Measurements from ENCODE around the gene STEAP2. TPM values are rescaled to one million over a fixed set of nuclear protein-coding genes. Genes with fewer than 3 reads are reported as not detected.

STEAP2 gene
- total and polyA plus RNA-seq, 2 donors (not counting 3 experiments of a cell fraction or from before 2014, with no cell fraction given): 4.2 to 4.6 TPM

GRCh38 chr7:90227259-90227658, 15.7 kb downstream of the STEAP2 start:
- dilution Hi-C loops (cut with MboI; ENCODE audit: extremely low pct_ligation_motif_present, low sequenced_read_pairs): no loop called here
- BruUV-seq (replicated peaks): no TSS peak
- CTCF ChIA-PET: no interaction called here

More at GRCh38 chr7:90227259-90227658, 15.7 kb downstream of the STEAP2 start:
- POLR2A ChIA-PET: no interaction called here
- Histone ChIP-seq H2AFZ (ENCODE audit: low read depth, low read length) (no peak overlapping the region), H4K20me1 (replicated peaks; ENCODE audit: control insufficient read depth, extremely low read depth, insufficient read depth, low read length) (no peaks in the 10 kb centered on the region), H3K36me3 (ENCODE audit: control insufficient read depth in 2 of 2, extremely low read depth in 1 of 2, insufficient read depth in 2 of 2, low read length in 2 of 2) (no peaks in the 10 kb centered on the region), H3K4me1 (ENCODE audit: control insufficient read depth, extremely low read depth, insufficient read depth, low read length) (peaks cover 1% of the 10 kb centered on the region), H3K9ac (replicated peaks; ENCODE audit: extremely low read depth, insufficient read depth, low read length) (no peak overlapping the region), H3K4me2 (ENCODE audit: insufficient read depth, low read length) (no peak overlapping the region), H3K27ac (ENCODE audit: insufficient read depth, low read depth, low read length) (no peak overlapping the region), H3K9me3 (replicated peaks; ENCODE audit: control insufficient read depth, insufficient read depth, low read length) (no peaks in the 10 kb centered on the region), H3K27me3 (ENCODE audit: control insufficient read depth in 2 of 2, insufficient read depth in 2 of 2, low read length in 2 of 2) (no peaks in the 10 kb centered on the region), H3K79me2 (ENCODE audit: control insufficient read depth, insufficient read depth, low read length) (no peaks in the 10 kb centered on the region), H3K4me3 (replicated peaks in 1 of 3; ENCODE audit: insufficient read depth in 1 of 3, low read depth in 1 of 3, low read length in 3 of 3) (no peak overlapping the region), H3K9me1 (replicated peaks; ENCODE audit: control insufficient read depth, extremely low read depth, insufficient read depth, low read length) (no peaks in the 10 kb centered on the region)
- FAIRE-seq (no peak), DNase-seq (ENCODE audit: low read depth, low spot score) (no peak)
- TF ChIP-seq CTCF (IDR thresholded peaks at IDR 0.05; ENCODE audit: extremely low read depth in 1 of 2, insufficient read depth in 1 of 2, low read depth in 1 of 2, low read length in 2 of 2): no peak
- TF ChIP-seq GATA2 (IDR thresholded peaks at IDR 0.05; ENCODE audit: insufficient read depth, insufficient read length, low read depth, low read length): no peak
- no peak for TF ChIP-seq MAX (IDR thresholded peaks at IDR 0.05; ENCODE audit: insufficient read depth, insufficient read length)
- TF ChIP-seq FOS (IDR thresholded peaks at IDR 0.05; ENCODE audit: borderline replicate concordance, insufficient read depth, low read length): no peak
- TF ChIP-seq POLR2A (IDR thresholded peaks at IDR 0.05; ENCODE audit: low read depth, low read length): no peak
- TF ChIP-seq MYC (IDR thresholded peaks at IDR 0.05; ENCODE audit: low read depth, low read length): no peak
- TF ChIP-seq EZH2 (IDR thresholded peaks at IDR 0.05; ENCODE audit: borderline replicate concordance, low read depth, low read length, severe bottlenecking): no peak
- no peak for TF ChIP-seq JUN (IDR thresholded peaks at IDR 0.05; ENCODE audit: borderline replicate concordance, insufficient read depth, insufficient read length, low read depth)
- TF ChIP-seq POLR2AphosphoS5 (IDR thresholded peaks at IDR 0.05; ENCODE audit: insufficient read depth, low read depth, low read length): no peak
- intact Hi-C loops (cut with micrococcal nuclease): loop anchor here (2.0 kb wide), 1 partner anchor 14 kb away; no protein-coding TSS in a partner anchor
